OCI-LY3 (cell line): ENCODE measurements around the gene PTK6.

Source experiments
- H2AFZ ChIP-seq: fragments of 200-600, 300-600 bp; shearing (Covaris generic); 2 replicates; pipeline ENCODE4 v1.6.0; 2014; ENCODE audit warnings: antibody characterized with exemption, low read depth, low read length
- H3K27ac ChIP-seq: fragments of 200-600, 300-600 bp; sonication (generic); 2 replicates; pipeline ENCODE4 v1.5.1; 2014; ENCODE audit warnings: mild to moderate bottlenecking, low read length, moderate library complexity, mixed read lengths
- H3K27me3 ChIP-seq: fragments of 200-600, 300-600 bp; sonication (generic); 2 replicates; pipeline ENCODE4 v1.6.1; 2014; ENCODE audit warnings: low read depth, low read length, mixed read lengths
- H3K36me3 ChIP-seq: fragments of 200-600, 300-600 bp; sonication (generic); replicated peaks from 2 replicates; pipeline ENCODE3; 2014; ENCODE audit warnings: low read depth, low read length, mixed read lengths
- H3K4me1 ChIP-seq: fragments of 300-600, 200-600 bp; sonication (generic); 2 replicates; pipeline ENCODE4 v1.6.1; 2014; ENCODE audit warnings: low read length, mixed read lengths
- H3K4me2 ChIP-seq: fragments of 200-600, 300-600 bp; sonication (generic); 2 replicates; pipeline ENCODE4 v1.6.1; 2014; ENCODE audit warnings: low read length, mixed read lengths
- H3K4me3 ChIP-seq: fragments of 300-600, 200-600 bp; sonication (generic); 2 replicates; pipeline ENCODE4 v1.5.1; 2014; ENCODE audit warnings: antibody characterized with exemption, mild to moderate bottlenecking, low read length, moderate library complexity
- H3K79me2 ChIP-seq: fragments of 300-600, 200-600 bp; shearing (Covaris generic); 2 replicates; pipeline ENCODE4 v1.6.1; 2014; ENCODE audit warnings: mild to moderate bottlenecking, low read length, mixed read lengths
- H3K9ac ChIP-seq: fragments of 300-600, 200-600 bp; shearing (Covaris generic); 2 replicates; pipeline ENCODE4 v1.6.0; 2014; ENCODE audit warnings: mild to moderate bottlenecking, low read length, moderate library complexity
- H3K9me3 ChIP-seq: fragments of 200-600, 300-600 bp; shearing (Covaris generic); 2 replicates; pipeline ENCODE4 v1.6.1; 2014; ENCODE audit warnings: low read length, mixed read lengths; ENCODE audit not compliant: insufficient read depth
- H4K20me1 ChIP-seq: fragments of 200-600, 300-600 bp; sonication (generic); 2 replicates; pipeline ENCODE4 v1.6.1; 2016; ENCODE audit warnings: low read length, mixed read lengths; ENCODE audit not compliant: insufficient read depth
- EZH2phosphoT487 ChIP-seq: fragments of 200-600 bp; shearing (Covaris generic); IDR thresholded peaks from 2 replicates; pipeline ENCODE4 v1.6.1; 2018; ENCODE audit warnings: antibody characterized with exemption, mixed run types, low read depth
- TF ChIP-seq, protein P1 (sequence below): fragments of 200-600, 300-600 bp; sonication (generic); IDR thresholded peaks from 2 replicates; pipeline ENCODE4 v1.5.1; 2014; ENCODE audit warnings: antibody characterized with exemption, low read length, low read depth

PTK6 gene

DNA sequence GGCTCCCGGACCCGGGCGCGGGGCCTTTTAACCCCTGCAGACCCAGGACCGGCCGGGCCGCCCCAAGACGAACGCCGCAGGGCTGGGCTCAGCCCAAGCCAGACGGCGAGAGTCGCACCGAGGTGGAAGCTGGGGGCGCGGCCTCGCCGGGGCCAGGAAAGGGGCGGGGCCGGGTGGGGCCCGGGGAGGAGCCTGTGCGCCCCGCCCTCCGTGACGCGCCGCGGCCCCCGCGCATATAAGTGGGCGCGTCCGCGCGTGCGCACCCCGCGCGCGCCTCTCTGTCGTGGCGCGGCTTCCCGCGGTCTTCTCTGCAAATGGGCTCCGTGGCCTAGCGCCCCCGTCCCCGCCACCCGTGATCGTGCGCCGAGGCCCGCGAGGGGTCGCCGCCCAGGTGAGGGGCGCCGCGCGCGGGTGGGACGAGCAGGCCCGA lies 16.7 kb downstream of the PTK6 start, which contains the start of gene PPDPF:
PPDPF (plus strand) TSS at position 262 of the 430 bp plus-strand sequence. CDS start 544 bp downstream, outside the sequence.
- Histone ChIP-seq H4K20me1 (no peaks in the 10 kb centered on the region), H3K27ac (no peak within 1 kb of the TSS), H3K4me2 (no peak within 1 kb of the TSS), H3K4me3 (no peak within 1 kb of the TSS), H3K79me2 (no peaks in the 10 kb centered on the region), H3K36me3 (no peaks in the 10 kb centered on the region), H2AFZ (no peak within 1 kb of the TSS), H3K4me1 (no peaks in the 10 kb centered on the region), H3K9me3 (peaks cover 4% of the 10 kb centered on the region; the same call in 1 of the 2 replicates), H3K9ac (no peak within 1 kb of the TSS), H3K27me3 (no peaks in the 10 kb centered on the region)
- TF ChIP-seq, protein P1, sequence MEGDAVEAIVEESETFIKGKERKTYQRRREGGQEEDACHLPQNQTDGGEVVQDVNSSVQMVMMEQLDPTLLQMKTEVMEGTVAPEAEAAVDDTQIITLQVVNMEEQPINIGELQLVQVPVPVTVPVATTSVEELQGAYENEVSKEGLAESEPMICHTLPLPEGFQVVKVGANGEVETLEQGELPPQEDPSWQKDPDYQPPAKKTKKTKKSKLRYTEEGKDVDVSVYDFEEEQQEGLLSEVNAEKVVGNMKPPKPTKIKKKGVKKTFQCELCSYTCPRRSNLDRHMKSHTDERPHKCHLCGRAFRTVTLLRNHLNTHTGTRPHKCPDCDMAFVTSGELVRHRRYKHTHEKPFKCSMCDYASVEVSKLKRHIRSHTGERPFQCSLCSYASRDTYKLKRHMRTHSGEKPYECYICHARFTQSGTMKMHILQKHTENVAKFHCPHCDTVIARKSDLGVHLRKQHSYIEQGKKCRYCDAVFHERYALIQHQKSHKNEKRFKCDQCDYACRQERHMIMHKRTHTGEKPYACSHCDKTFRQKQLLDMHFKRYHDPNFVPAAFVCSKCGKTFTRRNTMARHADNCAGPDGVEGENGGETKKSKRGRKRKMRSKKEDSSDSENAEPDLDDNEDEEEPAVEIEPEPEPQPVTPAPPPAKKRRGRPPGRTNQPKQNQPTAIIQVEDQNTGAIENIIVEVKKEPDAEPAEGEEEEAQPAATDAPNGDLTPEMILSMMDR, result no peak
- no peak for TF ChIP-seq EZH2phosphoT487

DNA sequence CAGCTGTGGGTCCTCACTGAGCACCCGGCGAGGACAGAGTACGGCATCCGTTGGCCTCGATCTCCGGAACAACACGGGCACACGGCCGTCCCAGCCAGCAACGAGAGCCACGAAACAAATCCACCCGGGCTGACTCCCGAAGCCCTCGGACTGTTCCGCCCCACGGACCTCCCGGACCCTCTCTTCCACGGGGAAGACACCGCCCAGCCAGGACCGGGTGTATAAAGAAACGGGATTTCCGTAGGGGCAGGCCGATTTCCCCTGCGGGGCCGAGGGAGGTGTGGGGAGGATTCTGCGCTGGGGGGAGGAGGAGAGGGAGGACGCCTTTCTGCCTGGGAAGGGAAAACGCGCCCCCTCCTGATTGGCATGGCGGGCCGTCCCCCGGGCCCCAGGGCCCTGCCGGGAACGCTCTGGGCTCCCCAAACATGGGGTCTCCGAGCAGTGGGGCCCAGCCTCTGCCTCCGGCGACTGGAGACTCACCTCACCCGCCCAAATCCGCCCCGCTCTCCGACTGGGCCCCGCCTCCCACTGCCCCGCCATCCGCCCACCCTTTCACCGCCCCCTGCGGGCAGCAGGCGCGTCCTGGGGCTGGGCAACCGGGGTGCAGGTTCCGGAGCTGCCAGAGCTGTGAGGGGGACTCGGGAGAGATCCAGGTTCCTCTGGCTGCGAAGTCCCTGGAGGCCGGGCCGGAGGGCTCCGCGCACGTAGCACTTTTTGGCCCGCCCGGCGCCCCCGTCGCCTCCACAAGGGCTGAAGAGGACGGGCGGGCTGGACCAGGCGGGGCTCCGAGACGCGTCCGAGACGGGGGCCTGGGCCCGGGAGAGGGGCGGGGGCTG lies 17.3 kb downstream of the PTK6 start:
- H3K79me2 ChIP-seq, result no peaks in the 10 kb centered on the region
- H3K4me3 ChIP-seq, result no peak overlapping the region
- H3K27ac ChIP-seq, result no peak overlapping the region
- no peak overlapping the region for H3K9ac ChIP-seq
- no peaks in the 10 kb centered on the region for H3K27me3 ChIP-seq
- H4K20me1 ChIP-seq, result no peaks in the 10 kb centered on the region
- H3K4me1 ChIP-seq, result no peaks in the 10 kb centered on the region
- TF ChIP-seq, protein P1, result no peak
- no peak for TF ChIP-seq EZH2phosphoT487
- H3K9me3 ChIP-seq, result peaks cover 4% of the 10 kb centered on the region; the same call in 1 of the 2 replicates
- no peaks in the 10 kb centered on the region for H3K36me3 ChIP-seq
- no peak overlapping the region for H2AFZ ChIP-seq
- H3K4me2 ChIP-seq, result no peak overlapping the region

DNA sequence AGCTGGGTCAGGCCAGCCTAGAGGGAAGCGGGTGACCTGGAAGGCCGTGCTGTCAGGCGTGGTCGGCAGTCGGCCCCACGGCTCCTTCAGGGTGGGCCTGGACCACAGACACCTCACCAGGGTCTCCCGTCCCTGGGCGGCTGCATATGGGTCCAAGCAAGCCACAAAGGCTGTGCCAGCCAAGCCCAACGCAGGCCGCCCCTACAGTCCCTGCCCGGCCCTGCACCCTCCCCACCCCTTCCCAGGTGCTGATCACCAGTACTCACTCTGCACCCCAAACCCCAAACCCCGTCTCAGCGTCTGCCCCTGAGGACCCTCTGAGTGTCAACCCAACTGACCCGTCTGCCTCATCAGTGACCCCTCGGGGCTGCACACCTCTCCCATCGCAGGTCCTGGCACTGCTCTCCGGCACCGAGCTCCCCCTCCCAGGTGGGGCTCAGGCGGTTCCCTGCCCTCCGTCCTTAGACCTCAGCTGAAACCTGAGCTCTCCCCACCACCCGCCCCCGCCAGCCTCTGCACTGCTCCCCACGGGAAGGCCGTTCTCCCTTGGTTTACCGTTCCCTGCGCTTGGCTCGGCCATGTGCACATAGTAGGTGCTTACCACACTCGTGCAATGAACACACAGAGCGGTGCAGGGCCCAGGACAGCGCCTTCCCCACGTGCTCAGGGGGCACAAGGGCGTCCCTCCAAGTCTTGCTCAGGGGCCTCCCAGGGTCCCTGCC lies 18.1 kb downstream of the PTK6 start:
- Histone ChIP-seq H3K4me3 (no peak overlapping the region), H3K36me3 (no peaks in the 10 kb centered on the region), H3K9me3 (peaks cover 4% of the 10 kb centered on the region; the same call in 1 of the 2 replicates), H2AFZ (no peak overlapping the region), H3K4me2 (no peak overlapping the region), H3K4me1 (no peaks in the 10 kb centered on the region), H3K27ac (no peak overlapping the region), H3K79me2 (no peaks in the 10 kb centered on the region), H4K20me1 (no peaks in the 10 kb centered on the region), H3K27me3 (no peaks in the 10 kb centered on the region), H3K9ac (no peak overlapping the region)
- no peak for TF ChIP-seq EZH2phosphoT487
- TF ChIP-seq, protein P1, result no peak

DNA sequence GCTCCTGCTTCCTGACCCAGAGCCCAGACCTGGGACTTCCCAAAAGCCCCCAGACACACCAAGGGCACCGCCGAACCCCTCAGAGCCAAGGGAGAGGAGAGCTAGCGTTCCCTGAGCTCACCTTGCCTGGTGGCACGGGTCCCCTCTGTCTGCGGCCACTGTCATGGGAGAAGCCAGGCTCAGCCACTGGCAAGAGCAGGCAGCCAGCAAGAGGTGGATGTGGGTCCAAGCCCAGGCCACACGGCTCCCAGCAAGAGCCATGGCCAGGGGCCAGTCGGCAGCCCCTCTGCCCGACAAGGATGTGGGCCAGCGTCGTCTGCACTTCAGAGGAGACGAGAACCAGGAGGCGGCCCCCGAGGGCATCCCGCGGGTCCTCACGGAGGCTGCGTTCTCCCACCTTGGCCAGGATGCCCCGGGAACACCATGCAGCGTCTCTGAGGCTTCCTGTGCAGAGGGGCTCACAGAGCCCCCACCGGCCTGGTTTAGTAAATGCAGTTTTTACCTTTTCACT lies 18.8 kb downstream of the PTK6 start:
- Histone ChIP-seq H3K4me3 (no peak overlapping the region), H3K9ac (no peak overlapping the region), H3K9me3 (peaks cover under 1% of the 10 kb centered on the region; the same call in 1 of the 2 replicates), H3K79me2 (no peaks in the 10 kb centered on the region), H2AFZ (no peak overlapping the region), H3K4me1 (no peaks in the 10 kb centered on the region), H4K20me1 (no peaks in the 10 kb centered on the region), H3K36me3 (no peaks in the 10 kb centered on the region), H3K27me3 (peaks cover 2% of the 10 kb centered on the region; the same call in 1 of the 2 replicates), H3K4me2 (no peak overlapping the region), H3K27ac (no peak overlapping the region)
- TF ChIP-seq, protein P1, result no peak
- TF ChIP-seq EZH2phosphoT487, result no peak
